ENCODE measurements around the gene SPOCK1. TPM values are rescaled to one million over a fixed set of nuclear protein-coding genes. Genes with fewer than 3 reads are reported as not detected.
"Not testable (repeated sequence)": the region's sequence is repeated elsewhere in the genome, so short reads cannot be mapped to it uniquely, and the experiment has no call there.

The SPOCK1 gene
- polyA plus RNA-seq, 3 donors = 1.8 to 5.7 (median 2.1) TPM

- Histone ChIP-seq H3K27me3 (ENCODE audit: control insufficient read depth in 2 of 2, insufficient read depth in 2 of 2, low read length in 2 of 2) (peaks cover 26 to 31% of the 10 kb centered on the region in 2 donors), H3K9ac (ENCODE audit: insufficient read depth, low read length, poor library complexity, severe bottlenecking) (no peak overlapping the region), H2AFZ (ENCODE audit: insufficient read depth, low read depth, low read length, poor library complexity, severe bottlenecking) (no peak overlapping the region), H3K4me3 (replicated peaks in 1 of 3; ENCODE audit: low read depth in 2 of 3, low read length in 3 of 3) (no peak overlapping the region), H3K36me3 (replicated peaks in 1 of 2; ENCODE audit: control insufficient read depth in 1 of 2, insufficient read depth in 2 of 2, low read length in 2 of 2) (no peaks in the 10 kb centered on the region), H3K9me3 (replicated peaks in 1 of 2; ENCODE audit: control insufficient read depth in 1 of 2, insufficient read depth in 1 of 2, low read length in 2 of 2) (peaks cover 0 to 8% of the 10 kb centered on the region in 2 donors), H3K4me1 (ENCODE audit: control insufficient read depth in 1 of 2, insufficient read depth in 2 of 2, low read length in 2 of 2) (peaks cover 5 to 12% of the 10 kb centered on the region in 2 donors), H3K27ac (ENCODE audit: low read depth in 1 of 2, low read length in 2 of 2) (no peak overlapping the region), H3K4me2 (replicated peaks; ENCODE audit: extremely low read depth, low read length, poor library complexity, severe bottlenecking) (no peak overlapping the region), H4K20me1 (ENCODE audit: insufficient read depth, low read length) (no peaks in the 10 kb centered on the region), H3K79me2 (ENCODE audit: insufficient read depth, low read length) (no peaks in the 10 kb centered on the region)
- no peak overlapping the region for H3K27ac Mint-ChIP-seq
- 96% methylated on average over 9 of the region's 11 CpGs for WGBS (ENCODE audit: insufficient coverage)
- TF ChIP-seq CTCF (IDR thresholded peaks at IDR 0.05) = no peak
- H3K36me3 Mint-ChIP-seq = peaks cover 6 to 8% of the 10 kb centered on the region in 2 donors
- intact Hi-C loops (cut with micrococcal nuclease) = no loop called here
- peaks cover 2% of the 10 kb centered on the region for H3K4me1 Mint-ChIP-seq
- DNase-seq = no peak
- peaks cover 29 to 36% (median 35%) of the 10 kb centered on the region in 3 donors for H3K27me3 Mint-ChIP-seq (ENCODE audit: low read depth in 3 of 3)
- no peak overlapping the region for H3K4me3 Mint-ChIP-seq
- peaks cover 0 to 9% (median 3%) of the 10 kb centered on the region in 7 donors for H3K9me3 Mint-ChIP-seq
Observed at GRCh38 chr5:137500615-137501225, 1.6 kb upstream of the SPOCK1 start.

GRCh38 chr5:137499506-137499847 lies 351 bp upstream of the SPOCK1 start:
- Histone ChIP-seq H3K27me3 (ENCODE audit: control insufficient read depth in 2 of 2, insufficient read depth in 2 of 2, low read length in 2 of 2) (peaks cover 32 to 36% of the 10 kb centered on the region in 2 donors), H3K4me1 (ENCODE audit: control insufficient read depth in 1 of 2, insufficient read depth in 2 of 2, low read length in 2 of 2) (peaks cover 5 to 12% of the 10 kb centered on the region in 2 donors)
- not testable (repeated sequence) for H3K4me2 ChIP-seq (replicated peaks; ENCODE audit: extremely low read depth, low read length, poor library complexity, severe bottlenecking); H3K27ac ChIP-seq (ENCODE audit: low read depth in 1 of 2, low read length in 2 of 2); H3K36me3 ChIP-seq (replicated peaks in 1 of 2; ENCODE audit: control insufficient read depth in 1 of 2, insufficient read depth in 2 of 2, low read length in 2 of 2); DNase-seq; H2AFZ ChIP-seq (ENCODE audit: insufficient read depth, low read depth, low read length, poor library complexity, severe bottlenecking); H3K36me3 Mint-ChIP-seq; H3K9me3 Mint-ChIP-seq; H3K27ac Mint-ChIP-seq; H3K9me3 ChIP-seq (replicated peaks in 1 of 2; ENCODE audit: control insufficient read depth in 1 of 2, insufficient read depth in 1 of 2, low read length in 2 of 2); H3K4me1 Mint-ChIP-seq; H3K9ac ChIP-seq (ENCODE audit: insufficient read depth, low read length, poor library complexity, severe bottlenecking); H4K20me1 ChIP-seq (ENCODE audit: insufficient read depth, low read length); H3K79me2 ChIP-seq (ENCODE audit: insufficient read depth, low read length); H3K4me3 ChIP-seq (replicated peaks in 1 of 3; ENCODE audit: low read depth in 2 of 3, low read length in 3 of 3); H3K4me3 Mint-ChIP-seq
- intact Hi-C loops (cut with micrococcal nuclease) = loop anchor here (2.0 to 5.0 kb wide), 2 partner anchors 177 kb away; no protein-coding TSS in a partner anchor
- H3K27me3 Mint-ChIP-seq (ENCODE audit: low read depth in 3 of 3) = peaks cover 31 to 43% (median 38%) of the 10 kb centered on the region in 3 donors
- no CpG with 5 or more reads among the region's 5 CpGs for WGBS (ENCODE audit: insufficient coverage)
